Stimulated activated naive CD4-positive, alpha-beta T cell (primary cell): ENCODE data around the gene EFNA5.

Source experiments
- DNase-seq, 6 experiments: peaks; one replicate each; lab custom pipeline; 2025; lab: John Stamatoyannopoulos, UW

EFNA5 gene

GRCh38 chr5:107602896-107603295 lies 67.8 kb downstream of the EFNA5 start:
- no peak for DNase-seq

GRCh38 chr5:107601076-107601475 lies 69.7 kb downstream of the EFNA5 start:
- no peak for DNase-seq

GRCh38 chr5:107598958-107599357 lies 71.8 kb downstream of the EFNA5 start:
- no peak for DNase-seq

- no peak for DNase-seq
Observed at GRCh38 chr5:107597803-107598202, 72.9 kb downstream of the EFNA5 start.

- DNase-seq = no peak
Observed at GRCh38 chr5:107597247-107597646, 73.5 kb downstream of the EFNA5 start.

- DNase-seq = no peak
Observed at GRCh38 chr5:107594253-107595045, 76.3 kb downstream of the EFNA5 start.

- DNase-seq = no peak
Observed at GRCh38 chr5:107593009-107593408, 77.7 kb downstream of the EFNA5 start.

GRCh38 chr5:107592515-107592914 lies 78.2 kb downstream of the EFNA5 start:
- no peak for DNase-seq

GRCh38 chr5:107590686-107591085 lies 80.1 kb downstream of the EFNA5 start:
- DNase-seq = no peak

GRCh38 chr5:107589520-107590193 lies 81.1 kb downstream of the EFNA5 start:
- DNase-seq = no peak

GRCh38 chr5:107582625-107583024 lies 88.1 kb downstream of the EFNA5 start:
- DNase-seq = no peak

GRCh38 chr5:107580889-107581820 lies 89.6 kb downstream of the EFNA5 start:
- DNase-seq = no peak

- DNase-seq = no peak
Observed at GRCh38 chr5:107578051-107578635, 92.6 kb downstream of the EFNA5 start.

GRCh38 chr5:107577394-107577950 lies 93.3 kb downstream of the EFNA5 start:
- no peak for DNase-seq

- DNase-seq = no peak
Observed at GRCh38 chr5:107576736-107577393, 93.9 kb downstream of the EFNA5 start.

- DNase-seq = no peak
Observed at GRCh38 chr5:107576155-107576554, 94.6 kb downstream of the EFNA5 start.

- DNase-seq = no peak
Observed at GRCh38 chr5:107574287-107574686, 96.5 kb downstream of the EFNA5 start.

- no peak for DNase-seq
Observed at GRCh38 chr5:107572715-107573368, 97.9 kb downstream of the EFNA5 start.

GRCh38 chr5:107571621-107572536 lies 98.9 kb downstream of the EFNA5 start:
- peak; percentile 52 to 83 (median 72) for DNase-seq
